T-helper 22 cell (primary cell): ENCODE measurements around the gene ARHGEF6.
A peak's percentile ranks its signal among the peaks of the same experiment; 100 is the strongest.

ENCODE experiments used
- DNase-seq: peaks from one replicate; pipeline ENCODE4 v3.0.0-alpha.2; 2020; ENCODE audit warnings: low read depth

Gene ARHGEF6

GRCh38 chrX:136747003-136747986 lies 33.4 kb downstream of the ARHGEF6 start:
- DNase-seq = no peak

- no peak for DNase-seq
These were observed 35.2 kb downstream of the ARHGEF6 start for GRCh38 chrX:136745215-136746173.

GRCh38 chrX:136742721-136743379 lies 37.9 kb downstream of the ARHGEF6 start:
- no peak for DNase-seq

- no peak for DNase-seq
These were observed 42.5 kb downstream of the ARHGEF6 start for GRCh38 chrX:136738049-136738729.

GRCh38 chrX:136736690-136737089 lies 44.0 kb downstream of the ARHGEF6 start:
- DNase-seq = no peak

- DNase-seq = no peak
These were observed 45.1 kb downstream of the ARHGEF6 start for GRCh38 chrX:136735601-136736000.

- no peak for DNase-seq
These were observed 47.1 kb downstream of the ARHGEF6 start for GRCh38 chrX:136733613-136734012.

- no peak for DNase-seq
These were observed 48.9 kb downstream of the ARHGEF6 start for GRCh38 chrX:136731798-136732197.

GRCh38 chrX:136731207-136731782 lies 49.4 kb downstream of the ARHGEF6 start:
- DNase-seq = no peak

GRCh38 chrX:136728393-136728792 lies 52.3 kb downstream of the ARHGEF6 start:
- no peak for DNase-seq

GRCh38 chrX:136725441-136726104 lies 55.2 kb downstream of the ARHGEF6 start:
- no peak for DNase-seq

- DNase-seq = no peak
These were observed 62.6 kb downstream of the ARHGEF6 start for GRCh38 chrX:136718091-136718490.

GRCh38 chrX:136714626-136715599 lies 65.8 kb downstream of the ARHGEF6 start:
- DNase-seq = no peak

- no peak for DNase-seq
These were observed 68.0 kb downstream of the ARHGEF6 start for GRCh38 chrX:136712650-136713310.

- no peak for DNase-seq
These were observed 69.6 kb downstream of the ARHGEF6 start for GRCh38 chrX:136711147-136711546.

GRCh38 chrX:136710325-136710951 lies 70.3 kb downstream of the ARHGEF6 start:
- DNase-seq = peak; percentile 11

- DNase-seq = no peak
These were observed 72.4 kb downstream of the ARHGEF6 start for GRCh38 chrX:136708348-136708747.

- no peak for DNase-seq
These were observed 83.6 kb downstream of the ARHGEF6 start for GRCh38 chrX:136697156-136697555.
